IMR-90 (cell line): ENCODE measurements around the gene USP17L28. TPM values are rescaled to one million over a fixed set of nuclear protein-coding genes. Genes with fewer than 3 reads are reported as not detected.

ENCODE experiments used
- ATAC-seq: fragments of 200-7000 bp; cut with Tn5 transposase; 2 replicates; pipeline ENCODE4 v1.9.1; 2020; ENCODE audit warnings: low read depth, mild to moderate bottlenecking, moderate library complexity
- BruUV-seq: library from RNA; stranded (reverse); fragments of 400-500 nt; replicated peaks from 2 replicates; lab custom pipeline; 2021; lab: Mats Ljungman, UMichigan
- CTCF ChIA-PET: fragments of 300-600 bp; formaldehyde crosslinking; extraction: SDS; loops from one replicate; lab custom pipeline; 2021; ENCODE audit warnings: antibody characterized with exemption; lab: Yijun Ruan, JAX
- POLR2A ChIA-PET: fragments of 300-600 bp; sonication (Branson Sonifier 250); formaldehyde crosslinking; loops from one replicate; lab custom pipeline; 2022; ENCODE audit warnings: antibody characterized with exemption; ENCODE audit not compliant: unreplicated experiment; lab: Charles Lee
- DNase-seq: peaks from one replicate; pipeline ENCODE4 v3.0.0; 2013
- H2AFZ ChIP-seq: replicated peaks from 2 replicates; pipeline ENCODE3; 2013; ENCODE audit warnings: low read length, mild to moderate bottlenecking; ENCODE audit not compliant: poor library complexity
- H2AK5ac ChIP-seq: 2 replicates; pipeline ENCODE4 v1.6.1; 2013; ENCODE audit warnings: low read depth, low read length, inconsistent platforms
- H2AK9ac ChIP-seq: replicated peaks from 2 replicates; pipeline ENCODE3; 2013; ENCODE audit warnings: mild to moderate bottlenecking, low read depth, low read length, moderate library complexity; ENCODE audit not compliant: poor library complexity
- H2BK120ac ChIP-seq: 2 replicates; pipeline ENCODE4 v1.6.1; 2013; ENCODE audit warnings: low read depth, low read length, inconsistent platforms
- H2BK15ac ChIP-seq: 3 replicates; pipeline ENCODE4 v1.6.1; 2013; ENCODE audit warnings: low read depth, low read length, inconsistent platforms
- H2BK20ac ChIP-seq: 2 replicates; pipeline ENCODE4 v1.6.1; 2013; ENCODE audit warnings: low read depth, mild to moderate bottlenecking, inconsistent platforms, low read length, moderate library complexity
- H2BK5ac ChIP-seq: 2 replicates; pipeline ENCODE4 v1.6.1; 2013; ENCODE audit warnings: mild to moderate bottlenecking, low read depth, low read length, inconsistent platforms; ENCODE audit not compliant: poor library complexity, severe bottlenecking
- H3K14ac ChIP-seq: replicated peaks from 2 replicates; pipeline ENCODE4 v1.6.1; 2013; ENCODE audit warnings: low read depth, low read length, inconsistent platforms
- H3K18ac ChIP-seq: 2 replicates; pipeline ENCODE4 v1.6.1; 2013; ENCODE audit warnings: low read depth, low read length, control low read depth
- H3K23ac ChIP-seq: 2 replicates; pipeline ENCODE4 v1.6.1; 2013; ENCODE audit warnings: low read depth, low read length, inconsistent platforms
- H3K27ac ChIP-seq: 2 replicates; pipeline ENCODE4 v1.5.1; 2013; ENCODE audit warnings: mild to moderate bottlenecking, control low read depth, low read length; ENCODE audit not compliant: insufficient read depth
- H3K27me3 ChIP-seq: 2 replicates; pipeline ENCODE4 v1.6.1; 2013; ENCODE audit warnings: low read length; ENCODE audit not compliant: control insufficient read depth, insufficient read depth
- H3K36me3 ChIP-seq: 2 replicates; pipeline ENCODE4 v1.6.1; 2013; ENCODE audit warnings: low read length, mixed read lengths; ENCODE audit not compliant: control insufficient read depth, insufficient read depth
- H3K4ac ChIP-seq: 2 replicates; pipeline ENCODE4 v1.6.1; 2013; ENCODE audit warnings: low read depth, low read length, inconsistent platforms
- H3K4me1 ChIP-seq: 2 replicates; pipeline ENCODE4 v1.6.1; 2013; ENCODE audit warnings: low read length, mixed read lengths; ENCODE audit not compliant: control insufficient read depth, insufficient read depth
- H3K4me2 ChIP-seq: 2 replicates; pipeline ENCODE4 v1.6.1; 2013; ENCODE audit warnings: low read depth, mild to moderate bottlenecking, control low read depth, low read length, moderate library complexity
- H3K4me3 ChIP-seq: 2 replicates; pipeline ENCODE4 v1.5.1; 2013; ENCODE audit warnings: low read depth, mild to moderate bottlenecking, control low read depth, low read length, moderate library complexity; ENCODE audit not compliant: insufficient read depth
- H3K56ac ChIP-seq: 2 replicates; pipeline ENCODE4 v1.6.1; 2013; ENCODE audit warnings: low read length, inconsistent platforms; ENCODE audit not compliant: insufficient read depth; ENCODE audit errors: extremely low read depth
- H3K79me1 ChIP-seq, 2 experiments: 2 replicates each; pipeline ENCODE4 v1.6.1; 2013; ENCODE audit warnings: low read length in 2 of 2, inconsistent platforms in 1 of 2, low read depth in 1 of 2
- H3K9ac ChIP-seq: 2 replicates; pipeline ENCODE4 v1.6.1; 2013; ENCODE audit warnings: low read depth, low read length, control low read depth
- H3K9me1 ChIP-seq: 2 replicates; pipeline ENCODE4 v1.6.1; 2013; ENCODE audit warnings: low read length, inconsistent platforms; ENCODE audit not compliant: insufficient read depth
- H3K9me3 ChIP-seq: 2 replicates; pipeline ENCODE4 v1.6.1; 2013; ENCODE audit warnings: low read length; ENCODE audit not compliant: control insufficient read depth, insufficient read depth
- H4K20me1 ChIP-seq: 2 replicates; pipeline ENCODE4 v1.6.1; 2013; ENCODE audit warnings: low read length, inconsistent platforms; ENCODE audit not compliant: insufficient read depth
- H4K5ac ChIP-seq: 2 replicates; pipeline ENCODE4 v1.6.1; 2013; ENCODE audit warnings: mild to moderate bottlenecking, low read depth, low read length, control low read depth
- H4K8ac ChIP-seq, 2 experiments: 2 replicates each; pipeline ENCODE4 v1.6.1; 2013; ENCODE audit warnings: low read depth in 2 of 2, low read length in 2 of 2, control low read depth in 1 of 2, inconsistent platforms in 1 of 2
- H4K91ac ChIP-seq: 2 replicates; pipeline ENCODE4 v1.6.1; 2013; ENCODE audit warnings: low read depth, low read length, inconsistent platforms; ENCODE audit not compliant: insufficient read depth
- BHLHE40 ChIP-seq: fragments of 150-350 bp; IDR thresholded peaks from 2 replicates; pipeline ENCODE4 v1.6.1; 2016; ENCODE audit warnings: mild to moderate bottlenecking, low read depth, low read length
- CEBPB ChIP-seq: IDR thresholded peaks from 2 replicates; pipeline ENCODE4 v1.6.1; 2012; ENCODE audit warnings: low read depth, low read length, improper control_type of control experiment
- CTCF ChIP-seq: conservative IDR thresholded peaks from 2 replicates; pipeline ENCODE4 v1.5.1; 2012; ENCODE audit warnings: mild to moderate bottlenecking, low read depth, low read length, improper control_type of control experiment
- ELK1 ChIP-seq: fragments of 150-350 bp; IDR thresholded peaks from 2 replicates; pipeline ENCODE4 v1.6.1; 2016; ENCODE audit warnings: low read depth, mild to moderate bottlenecking, low read length, moderate library complexity, borderline replicate concordance
- FOS ChIP-seq: fragments of 150-350 bp; IDR thresholded peaks from 2 replicates; pipeline ENCODE4 v1.6.1; 2016; ENCODE audit warnings: low read depth, low read length
- MAFK ChIP-seq: IDR thresholded peaks from 2 replicates; pipeline ENCODE4 v1.6.1; 2012; ENCODE audit warnings: low read depth, low read length, improper control_type of control experiment
- MAZ ChIP-seq: IDR thresholded peaks from 2 replicates; pipeline ENCODE4 v1.6.1; 2012; ENCODE audit warnings: low read depth, mild to moderate bottlenecking, low read length, improper control_type of control experiment, moderate library complexity, borderline replicate concordance
- MXI1 ChIP-seq: IDR thresholded peaks from 2 replicates; pipeline ENCODE4 v1.6.1; 2012; ENCODE audit warnings: low read depth, mild to moderate bottlenecking, low read length, moderate library complexity, borderline replicate concordance
- NFE2L2 ChIP-seq: fragments of 150-350 bp; IDR thresholded peaks from 2 replicates; pipeline ENCODE4 v1.6.1; 2016; ENCODE audit warnings: low read depth, mild to moderate bottlenecking, low read length
- POLR2A ChIP-seq: IDR thresholded peaks from 2 replicates; pipeline ENCODE4 v1.6.1; 2012; ENCODE audit warnings: mild to moderate bottlenecking, low read depth, low read length
- RAD21 ChIP-seq: IDR thresholded peaks from 2 replicates; pipeline ENCODE4 v1.6.1; 2012; ENCODE audit warnings: low read length, improper control_type of control experiment
- RCOR1 ChIP-seq: IDR thresholded peaks from 2 replicates; pipeline ENCODE4 v1.6.1; 2012; ENCODE audit warnings: mild to moderate bottlenecking, low read length, improper control_type of control experiment; ENCODE audit not compliant: insufficient replicate concordance
- RFX5 ChIP-seq: IDR thresholded peaks from 2 replicates; pipeline ENCODE4 v1.8.0; 2012; ENCODE audit warnings: low read depth, mild to moderate bottlenecking, low read length, moderate library complexity
- SMC3 ChIP-seq: fragments of 150-350 bp; IDR thresholded peaks from 2 replicates; pipeline ENCODE4 v1.6.1; 2016; ENCODE audit warnings: low read depth, mild to moderate bottlenecking, antibody characterized with exemption, low read length, moderate library complexity
- USF2 ChIP-seq: fragments of 150-350 bp; IDR thresholded peaks from 2 replicates; pipeline ENCODE4 v1.6.1; 2017; ENCODE audit warnings: mild to moderate bottlenecking, antibody characterized with exemption, low read length, low read depth
- WGBS, 2 experiments: methylation state at CpG; one replicate each; pipeline versions ENCODE4 v1.1.5 to v1.1.7; 2013; ENCODE audit warnings: missing lambda C conversion rate in 2 of 2; ENCODE audit not compliant: insufficient read length in 1 of 2; ENCODE audit errors: extremely low coverage in 2 of 2; 5-methylcytosine and 5-hydroxymethylcytosine counted together
- dilution Hi-C: fragments of 300-500 bp; cut with HindIII; formaldehyde crosslinking; loops from one replicate; pipeline ENCODE4 v1.14.3; 2018; ENCODE audit warnings: low sequenced_read_pairs; ENCODE audit not compliant: unreplicated experiment
- in situ Hi-C: fragments of 300-500 bp; cut with MboI; formaldehyde crosslinking; loops from 3 replicates; pipeline ENCODE4 v1.14.3; 2019; ENCODE audit warnings: low sequenced_read_pairs, inconsistent platforms, mixed read lengths
- intact Hi-C: fragments of 100-400 bp; cut with micrococcal nuclease; formaldehyde crosslinking; loops from 2 replicates; pipeline ENCODE4 v1.10.0; 2022
- polyA plus RNA-seq, 3 experiments: library from polyadenylated mRNA; depleted of rRNA; stranded (reverse); fragments of >200 nt; gene quantifications; 2 replicates each; pipeline ENCODE4 v1.2.3, GENCODE V29; 2012; ENCODE audit warnings: low replicate concordance in 1 of 3
- total RNA-seq: library from RNA; depleted of rRNA; stranded (reverse); fragments of >200 nt; gene quantifications from 2 replicates; pipeline ENCODE4 v1.2.3, GENCODE V29; 2012

The USP17L28 gene
- total and polyA plus RNA-seq, 2 of the 4 experiments (the other 2 are of a cell fraction), result not detected

GRCh38 chr4:9384126-9384525 is 35.4 kb downstream of the USP17L28 start:
- in situ Hi-C loops, result no loop called here
- no peak for DNase-seq
- Histone ChIP-seq H2BK120ac (no peak overlapping the region), H3K27ac (no peak overlapping the region), H3K18ac (no peak overlapping the region), H3K79me1 (no peaks in the 10 kb centered on the region), H3K4me1 (no peaks in the 10 kb centered on the region), H2BK5ac (no peak overlapping the region), H3K23ac (no peak overlapping the region), H3K9me3 (no peaks in the 10 kb centered on the region), H4K5ac (no peak overlapping the region), H4K91ac (no peak overlapping the region), H3K4me2 (no peak overlapping the region), H4K8ac (no peak overlapping the region), H3K36me3 (no peaks in the 10 kb centered on the region), H4K20me1 (no peaks in the 10 kb centered on the region), H2AK5ac (no peak overlapping the region), H3K4me3 (no peak overlapping the region), H2BK15ac (no peak overlapping the region), H3K4ac (no peak overlapping the region), H2AFZ (no peak overlapping the region), H3K56ac (no peak overlapping the region), H2BK20ac (no peak overlapping the region), H3K9ac (no peak overlapping the region), H3K9me1 (no peaks in the 10 kb centered on the region), H2AK9ac (no peak overlapping the region), H3K14ac (no peak overlapping the region), H3K27me3 (no peaks in the 10 kb centered on the region)
- ATAC-seq, result no peak
- POLR2A ChIA-PET, result no interaction called here
- intact Hi-C loops, result no loop called here
- no TSS peak for BruUV-seq
- no CpG with 5 or more reads among the region's 1 CpG for WGBS, 2 experiments
- dilution Hi-C loops, result no loop called here
- CTCF ChIA-PET, result no interaction called here
- no peak for TF ChIP-seq RAD21
- no peak for TF ChIP-seq ELK1
- TF ChIP-seq SMC3, result no peak
- TF ChIP-seq RCOR1, result no peak
- TF ChIP-seq USF2, result no peak
- TF ChIP-seq MAZ, result no peak
- TF ChIP-seq MXI1, result no peak
- TF ChIP-seq BHLHE40, result no peak
- no peak for TF ChIP-seq MAFK
- TF ChIP-seq CEBPB, result no peak
- TF ChIP-seq RFX5, result no peak
- no peak for TF ChIP-seq CTCF
- no peak for TF ChIP-seq FOS
- no peak for TF ChIP-seq NFE2L2
- TF ChIP-seq POLR2A, result no peak
